Right ventricle myocardium inferior (tissue), 1 donor: ENCODE results near the gene CHD2. TPM values are rescaled to one million over a fixed set of nuclear protein-coding genes. Genes with fewer than 3 reads are reported as not detected.

Experiments
- ATAC-seq: fragments of 200-7000 bp; cut with Tn5 transposase; one replicate; pipeline ENCODE4 v1.9.1; 2020; ENCODE audit warnings: mild to moderate bottlenecking, moderate library complexity
- DNase-seq: peaks from one replicate; pipeline ENCODE4 v3.0.0; 2021; ENCODE audit errors: missing footprints
- intact Hi-C: fragments of 100-400 bp; cut with DNase I; formaldehyde crosslinking; loops from one replicate; pipeline ENCODE4 v1.11.0; 2022
- total RNA-seq: library from RNA; stranded (reverse); fragmentation: NEBNext Ultra II Directional; extraction: Animal tissue kit (Norgen Biotek cat#: 25700); gene quantifications from one replicate; pipeline ENCODE4 v1.2.1, GENCODE V29; 2021
- donor health status: DM: no; HTN: yes; CAD: no; lungs with severe emphysema.

CHD2 gene
- total RNA-seq, 1 donor from 2014 or later: 45.9 TPM

- DNase-seq (no peak), ATAC-seq (no peak)
- intact Hi-C loops: loop anchor here (1.0 to 5.0 kb wide), 4 partner anchors 16 to 65 kb away; partner anchors contain the start of gene CHD2
Measured at GRCh38 chr15:92883876-92884435, 16.2 kb upstream of the CHD2 start.

GRCh38 chr15:92884436-92885223, 15.5 kb upstream of the CHD2 start:
- DNase-seq (no peak), ATAC-seq (no peak)
- intact Hi-C loops: loop anchor here (5.0 kb wide), 1 partner anchor 33 kb away; no protein-coding TSS in a partner anchor

- ATAC-seq (no peak), DNase-seq (no peak)
- intact Hi-C loops: no loop called here
Measured at GRCh38 chr15:92885224-92886041, 14.7 kb upstream of the CHD2 start.

GRCh38 chr15:92886042-92886537, 14.0 kb upstream of the CHD2 start:
- no peak for ATAC-seq
- intact Hi-C loops: no loop called here
- DNase-seq: no peak

- intact Hi-C loops: no loop called here
- ATAC-seq (no peak), DNase-seq (no peak)
Measured at GRCh38 chr15:92886815-92887214, 13.3 kb upstream of the CHD2 start.

GRCh38 chr15:92887869-92888268, 12.3 kb upstream of the CHD2 start:
- DNase-seq: no peak
- intact Hi-C loops: no loop called here
- no peak for ATAC-seq

- DNase-seq (no peak), ATAC-seq (no peak)
- intact Hi-C loops: no loop called here
Measured at GRCh38 chr15:92889390-92890107, 10.6 kb upstream of the CHD2 start.

GRCh38 chr15:92891533-92892200, 8.5 kb upstream of the CHD2 start:
- no peak for ATAC-seq

GRCh38 chr15:92892201-92892555, 7.9 kb upstream of the CHD2 start:
- DNase-seq: no peak
- intact Hi-C loops: no loop called here
- ATAC-seq: no peak

More at GRCh38 chr15:92891533-92892200, 8.5 kb upstream of the CHD2 start:
- intact Hi-C loops: no loop called here
- no peak for DNase-seq

GRCh38 chr15:92893200-92893599, 6.9 kb upstream of the CHD2 start:
- ATAC-seq (no peak), DNase-seq (no peak)
- intact Hi-C loops: no loop called here

- intact Hi-C loops: no loop called here
- ATAC-seq: no peak
- DNase-seq: no peak
Measured at GRCh38 chr15:92896561-92896960, 3.6 kb upstream of the CHD2 start.

GRCh38 chr15:92897620-92898019, 2.5 kb upstream of the CHD2 start:
- DNase-seq (no peak), ATAC-seq (no peak)
- intact Hi-C loops: no loop called here

GRCh38 chr15:92898988-92899582, 1.0 kb upstream of the CHD2 start:
- intact Hi-C loops: no loop called here
- DNase-seq: no peak
- ATAC-seq: no peak

- intact Hi-C loops: no loop called here
- no peak for DNase-seq
- no peak for ATAC-seq
Measured at GRCh38 chr15:92899601-92899947, 550 bp upstream of the CHD2 start.

- intact Hi-C loops: loop anchor here (1.0 to 5.0 kb wide), 2 partner anchors 17 to 68 kb away; no protein-coding TSS in a partner anchor
- no peak for ATAC-seq
Measured at GRCh38 chr15:92900731-92901071, 577 bp downstream of the CHD2 start.

GRCh38 chr15:92901072-92901761, 1.1 kb downstream of the CHD2 start:
- DNase-seq (no peak), ATAC-seq (no peak)
- intact Hi-C loops: loop anchor here (5.0 kb wide), 1 partner anchor 69 kb away; no protein-coding TSS in a partner anchor

More at GRCh38 chr15:92900731-92901071, 577 bp downstream of the CHD2 start:
- no peak for DNase-seq

GRCh38 chr15:92901995-92902394, 1.9 kb downstream of the CHD2 start:
- DNase-seq (no peak), ATAC-seq (no peak)
- intact Hi-C loops: loop anchor here (5.0 kb wide), 1 partner anchor 70 kb away; no protein-coding TSS in a partner anchor
